ENCODE data around the gene C3orf20. TPM values are rescaled to one million over a fixed set of nuclear protein-coding genes. Genes with fewer than 3 reads are reported as not detected.

C3orf20 gene
- total and polyA plus RNA-seq, 2 of the 4 experiments (the other 2 are of a cell fraction), result not detected

DNA sequence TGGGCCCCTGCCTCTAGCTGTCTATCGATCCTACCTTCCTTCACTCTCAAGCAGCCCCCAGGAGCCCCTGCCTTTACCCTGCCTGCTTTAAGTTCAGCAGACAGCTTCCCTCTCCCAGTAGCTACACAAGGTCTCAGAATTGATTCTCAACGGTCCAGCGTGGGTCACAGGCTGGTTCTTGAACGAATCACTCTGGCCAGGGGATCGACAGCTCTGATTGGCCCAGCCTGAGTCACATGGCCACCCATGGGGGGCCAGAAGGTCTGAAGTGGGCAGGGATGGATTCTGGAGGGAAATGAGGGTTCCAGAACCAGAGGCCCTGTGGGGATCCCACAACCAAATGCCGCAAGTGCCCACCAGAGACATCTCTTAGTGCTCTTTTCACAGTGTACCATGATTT, 47.1 kb upstream of the C3orf20 start:
- DNase-seq, result no peak
- Histone ChIP-seq H2AFZ (replicated peaks; ENCODE audit: low read length, poor library complexity) (peak overlapping the region; percentile 77), H3K36me3 (ENCODE audit: control insufficient read depth, insufficient read depth, low read length) (no peaks in the 10 kb centered on the region), H3K9ac (ENCODE audit: low read depth, low read length) (no peak overlapping the region), H3K4ac (ENCODE audit: low read depth, low read length) (no peak overlapping the region), H3K56ac (ENCODE audit: extremely low read depth, insufficient read depth, low read length) (no peak overlapping the region), H3K27me3 (ENCODE audit: control insufficient read depth, insufficient read depth, low read length) (no peaks in the 10 kb centered on the region; the same call in 1 of the 2 replicates), H2BK15ac (ENCODE audit: low read depth, low read length) (no peak overlapping the region), H2AK9ac (replicated peaks; ENCODE audit: low read depth, low read length, poor library complexity) (no peak overlapping the region), H4K20me1 (ENCODE audit: insufficient read depth, low read length) (no peaks in the 10 kb centered on the region), H2AK5ac (ENCODE audit: low read depth, low read length) (no peak overlapping the region), H2BK5ac (ENCODE audit: low read depth, low read length, poor library complexity, severe bottlenecking) (peak overlapping the region; percentile 48), H3K4me3 (ENCODE audit: insufficient read depth, low read depth, low read length) (no peak overlapping the region), H3K9me1 (ENCODE audit: insufficient read depth, low read length) (0 out of 2 replicates have a peak, but pooled peaks cover 3% of the 10 kb centered on the region), H2BK120ac (ENCODE audit: low read depth, low read length) (peak overlapping the region; percentile 77), H3K79me1 (ENCODE audit: low read depth in 1 of 2, low read length in 2 of 2) (no peaks in the 10 kb centered on the region), H4K8ac (ENCODE audit: low read depth in 2 of 2, low read length in 2 of 2) (peak overlapping the region; percentile 58 to 75; a peak in 2 of 4 replicates), H3K9me3 (ENCODE audit: control insufficient read depth, insufficient read depth, low read length) (no peaks in the 10 kb centered on the region; the same call in 1 of the 2 replicates), H3K4me2 (ENCODE audit: low read depth, low read length) (no peak overlapping the region), H3K4me1 (ENCODE audit: control insufficient read depth, insufficient read depth, low read length) (peaks cover 8% of the 10 kb centered on the region), H3K23ac (ENCODE audit: low read depth, low read length) (no peak overlapping the region), H3K27ac (ENCODE audit: insufficient read depth, low read length) (no peak overlapping the region), H2BK20ac (ENCODE audit: low read depth, low read length) (no peak overlapping the region), H3K18ac (ENCODE audit: low read depth, low read length) (no peak overlapping the region), H4K91ac (ENCODE audit: insufficient read depth, low read depth, low read length) (peak overlapping the region; percentile 83; the same call in 1 of the 2 replicates), H3K14ac (replicated peaks; ENCODE audit: low read depth, low read length) (no peak overlapping the region), H4K5ac (ENCODE audit: low read depth, low read length) (no peak overlapping the region)
- WGBS, 2 experiments (ENCODE audit: extremely low coverage in 2 of 2, insufficient read length in 1 of 2), result 100% methylated on average over 2 of the region's 6 CpGs; no CpG with 5 or more reads in 1 of the 2 experiments
- BruUV-seq (replicated peaks), result no TSS peak
- in situ Hi-C loops (cut with MboI; ENCODE audit: low sequenced_read_pairs) (no loop called here), intact Hi-C loops (cut with micrococcal nuclease) (no loop called here), dilution Hi-C loops (cut with HindIII; ENCODE audit: low sequenced_read_pairs, unreplicated experiment) (no loop called here)
- ChIA-PET POLR2A (ENCODE audit: unreplicated experiment) (no interaction called here), CTCF (no interaction called here)
- ATAC-seq (ENCODE audit: low read depth), result no peak
- TF ChIP-seq BHLHE40 (IDR thresholded peaks at IDR 0.05; ENCODE audit: low read depth, low read length), result no peak
- TF ChIP-seq, protein P1, sequence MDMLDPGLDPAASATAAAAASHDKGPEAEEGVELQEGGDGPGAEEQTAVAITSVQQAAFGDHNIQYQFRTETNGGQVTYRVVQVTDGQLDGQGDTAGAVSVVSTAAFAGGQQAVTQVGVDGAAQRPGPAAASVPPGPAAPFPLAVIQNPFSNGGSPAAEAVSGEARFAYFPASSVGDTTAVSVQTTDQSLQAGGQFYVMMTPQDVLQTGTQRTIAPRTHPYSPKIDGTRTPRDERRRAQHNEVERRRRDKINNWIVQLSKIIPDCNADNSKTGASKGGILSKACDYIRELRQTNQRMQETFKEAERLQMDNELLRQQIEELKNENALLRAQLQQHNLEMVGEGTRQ (IDR thresholded peaks at IDR 0.05; ENCODE audit: low read depth, low read length), result peak; percentile 79
